Activated CD4-positive, alpha-beta T cell treated with anti-CD3 and anti-CD28 coated beads for 4 hours (primary cell): ENCODE data around the gene TMED8.
A peak's percentile ranks its signal among the peaks of the same experiment; 100 is the strongest.
"Not testable (repeated sequence)": the region's sequence is repeated elsewhere in the genome, so short reads cannot be mapped to it uniquely, and the experiment has no call there.

Source experiments
- DNase-seq, 2 donors: peaks; one replicate each; pipeline ENCODE4 v3.0.0-alpha.2; 2020

TMED8 gene

GRCh38 chr14:77320238-77320935 lies 56.5 kb downstream of the TMED8 start, which contains the start of gene POMT2:
TSS of gene POMT2 (minus strand) at chr14:77320883. CDS start at chr14:77320681, 202 bp downstream.
- DNase-seq: peak; percentile 90 to 92

GRCh38 chr14:77319422-77319821 lies 57.5 kb downstream of the TMED8 start:
- no peak for DNase-seq

GRCh38 chr14:77318756-77319155 lies 58.1 kb downstream of the TMED8 start:
- not testable (repeated sequence) for DNase-seq

GRCh38 chr14:77318006-77318553 lies 58.8 kb downstream of the TMED8 start:
- no peak for DNase-seq

- DNase-seq: no peak
These were observed 60.0 kb downstream of the TMED8 start for GRCh38 chr14:77316872-77317301.

GRCh38 chr14:77316195-77316505 lies 60.7 kb downstream of the TMED8 start:
- no peak for DNase-seq

- no peak for DNase-seq
These were observed 62.1 kb downstream of the TMED8 start for GRCh38 chr14:77314539-77315457.

- DNase-seq: no peak
These were observed 62.9 kb downstream of the TMED8 start for GRCh38 chr14:77314043-77314442.

- DNase-seq: no peak
These were observed 63.5 kb downstream of the TMED8 start for GRCh38 chr14:77313371-77313770.

GRCh38 chr14:77311217-77311616 lies 65.7 kb downstream of the TMED8 start:
- DNase-seq: no peak

- no peak for DNase-seq
These were observed 66.9 kb downstream of the TMED8 start for GRCh38 chr14:77310026-77310425.

- DNase-seq: no peak
These were observed 67.8 kb downstream of the TMED8 start for GRCh38 chr14:77309131-77309530.

- DNase-seq: no peak
These were observed 69.9 kb downstream of the TMED8 start for GRCh38 chr14:77306851-77307496.

- no peak for DNase-seq
These were observed 70.5 kb downstream of the TMED8 start for GRCh38 chr14:77306416-77306815.

- DNase-seq: no peak
These were observed 71.2 kb downstream of the TMED8 start for GRCh38 chr14:77305696-77306095.

- DNase-seq: no peak
These were observed 73.3 kb downstream of the TMED8 start for GRCh38 chr14:77303417-77304156.

GRCh38 chr14:77302926-77303325 lies 74.0 kb downstream of the TMED8 start:
- DNase-seq: peak in 1 of 2 donors; percentile 15

- peak; percentile 41 to 46 for DNase-seq
These were observed 75.8 kb downstream of the TMED8 start for GRCh38 chr14:77301103-77301502.

- no peak for DNase-seq
These were observed 77.1 kb downstream of the TMED8 start for GRCh38 chr14:77299771-77300170.

- DNase-seq: no peak
These were observed 80.0 kb downstream of the TMED8 start for GRCh38 chr14:77296906-77297305.

- no peak for DNase-seq
These were observed 80.7 kb downstream of the TMED8 start for GRCh38 chr14:77296155-77296554.

GRCh38 chr14:77290705-77291104 lies 86.2 kb downstream of the TMED8 start:
- no peak for DNase-seq

- no peak for DNase-seq
These were observed 90.3 kb downstream of the TMED8 start for GRCh38 chr14:77286576-77286975.
